Measurements from ENCODE around the gene ADAMTS17.

ADAMTS17 gene

DNA sequence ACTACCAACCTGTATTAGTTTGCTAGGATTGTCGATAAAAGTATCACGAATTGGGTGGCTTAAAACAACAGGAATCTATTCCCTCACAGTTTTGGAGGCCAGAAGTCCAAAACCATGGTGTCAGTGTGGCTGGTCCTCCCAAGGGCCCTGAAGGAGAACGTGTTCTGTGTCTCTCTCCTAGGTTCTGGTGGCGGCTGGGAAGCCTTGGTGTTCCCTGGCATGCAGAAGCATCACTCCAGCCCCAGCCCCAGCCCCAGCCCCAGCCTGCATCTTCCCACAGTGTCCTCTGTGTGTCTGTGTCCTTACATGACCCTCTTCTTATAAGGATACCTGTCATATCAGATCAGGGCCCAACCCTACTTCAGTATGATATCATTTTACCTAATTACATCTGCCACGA, 336.1 kb downstream of the ADAMTS17 start:
- DNase-seq = no peak

DNA sequence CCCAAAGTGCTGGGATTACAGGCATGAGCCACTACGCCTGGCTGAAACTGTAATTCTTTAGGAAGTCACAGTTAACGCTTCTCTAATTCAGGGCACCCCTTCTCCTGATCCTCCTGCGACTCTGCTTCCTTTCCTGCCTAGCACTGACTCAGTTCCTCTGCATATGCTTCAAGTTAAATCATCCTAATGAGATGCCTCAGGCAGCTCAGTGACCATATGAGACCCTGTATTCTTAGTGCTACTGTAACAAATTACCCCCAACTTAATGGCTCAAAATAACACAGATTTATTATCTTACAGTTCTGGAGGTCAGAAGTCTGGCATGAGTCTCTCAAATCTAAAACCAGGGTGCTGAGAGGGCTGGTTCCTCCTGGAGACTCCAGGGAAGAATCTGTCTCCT, 336.8 kb downstream of the ADAMTS17 start:
- DNase-seq = no peak

DNA sequence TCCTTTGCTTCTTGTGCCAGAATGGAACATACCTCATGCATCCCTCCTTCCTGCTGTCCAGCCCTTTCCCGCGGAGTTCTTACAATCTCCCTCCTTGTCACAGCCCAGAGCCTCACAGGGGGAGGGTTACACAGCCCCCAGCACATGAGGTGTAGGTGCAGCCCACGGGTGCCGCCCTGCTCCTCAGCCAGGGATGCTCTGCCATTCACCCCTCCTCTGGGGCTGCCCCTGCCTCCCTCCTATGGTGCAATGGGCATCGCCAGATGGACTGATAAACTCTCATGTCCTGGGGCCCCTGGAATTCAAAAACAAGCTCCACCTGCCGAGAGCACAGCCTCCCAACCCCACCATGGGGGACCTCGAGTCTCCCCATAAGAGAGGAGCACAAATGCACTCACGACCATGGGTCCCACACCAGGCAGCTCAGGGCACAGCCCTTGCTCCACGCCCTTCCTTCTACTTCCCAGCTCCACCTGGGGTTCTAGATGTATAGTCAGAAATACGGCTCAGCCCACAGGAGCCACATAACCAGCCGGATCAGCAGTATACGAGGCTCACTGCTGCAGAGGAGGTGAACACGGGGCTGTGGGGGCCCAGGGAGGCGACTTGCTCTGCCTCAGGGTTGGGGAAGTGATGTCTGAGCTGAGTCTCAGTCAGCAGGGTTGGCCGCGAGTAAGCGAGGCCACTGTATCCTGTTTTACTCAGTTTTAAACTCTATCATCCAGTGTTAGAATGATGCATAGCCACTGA, 338.8 kb downstream of the ADAMTS17 start:
- DNase-seq = no peak

DNA sequence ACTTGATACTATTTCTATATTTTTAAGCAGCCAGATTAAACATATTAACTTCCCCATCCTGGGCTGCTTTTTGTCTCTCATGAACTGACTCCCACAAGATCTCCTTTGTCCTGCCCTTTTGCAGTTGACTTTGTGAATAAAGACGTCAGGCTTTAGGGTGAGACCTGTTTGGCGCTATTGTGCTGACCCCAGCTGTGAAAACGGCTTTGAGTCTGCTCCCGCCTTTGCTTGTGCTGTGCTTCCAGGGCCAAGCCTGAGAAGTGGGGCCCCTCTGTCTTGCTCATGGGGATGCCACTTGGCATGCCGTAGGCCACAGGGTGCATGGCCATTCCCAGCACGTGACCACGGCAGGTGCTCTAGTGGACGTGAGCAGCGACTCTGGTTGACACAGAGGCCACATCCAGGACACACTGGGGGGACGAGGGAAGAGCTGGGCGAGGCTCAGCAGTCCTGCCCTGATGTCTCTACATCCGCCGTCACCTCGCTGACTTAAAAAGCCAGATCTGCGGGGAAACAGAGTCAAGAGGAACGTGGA, 339.6 kb downstream of the ADAMTS17 start:
- DNase-seq = no peak

DNA sequence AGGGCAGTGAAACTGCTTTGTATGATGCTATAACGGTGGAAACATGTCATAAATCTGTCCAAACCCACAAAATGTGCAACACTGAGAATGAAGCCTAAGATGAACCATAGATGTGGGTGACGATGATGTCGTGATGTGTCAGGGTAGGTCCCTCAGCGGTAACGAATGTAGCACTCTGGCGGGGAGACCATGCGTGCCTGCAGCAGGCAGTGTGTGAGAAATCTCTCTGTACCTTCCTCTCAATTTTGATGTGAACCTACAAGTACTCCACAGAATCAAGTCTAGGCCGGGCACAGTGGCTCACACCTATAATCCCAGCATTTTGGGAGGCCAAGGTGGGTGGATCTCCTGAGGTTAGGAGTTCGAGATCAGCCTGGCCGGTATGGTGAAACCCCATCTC, 340.4 kb downstream of the ADAMTS17 start:
- no peak for DNase-seq

DNA sequence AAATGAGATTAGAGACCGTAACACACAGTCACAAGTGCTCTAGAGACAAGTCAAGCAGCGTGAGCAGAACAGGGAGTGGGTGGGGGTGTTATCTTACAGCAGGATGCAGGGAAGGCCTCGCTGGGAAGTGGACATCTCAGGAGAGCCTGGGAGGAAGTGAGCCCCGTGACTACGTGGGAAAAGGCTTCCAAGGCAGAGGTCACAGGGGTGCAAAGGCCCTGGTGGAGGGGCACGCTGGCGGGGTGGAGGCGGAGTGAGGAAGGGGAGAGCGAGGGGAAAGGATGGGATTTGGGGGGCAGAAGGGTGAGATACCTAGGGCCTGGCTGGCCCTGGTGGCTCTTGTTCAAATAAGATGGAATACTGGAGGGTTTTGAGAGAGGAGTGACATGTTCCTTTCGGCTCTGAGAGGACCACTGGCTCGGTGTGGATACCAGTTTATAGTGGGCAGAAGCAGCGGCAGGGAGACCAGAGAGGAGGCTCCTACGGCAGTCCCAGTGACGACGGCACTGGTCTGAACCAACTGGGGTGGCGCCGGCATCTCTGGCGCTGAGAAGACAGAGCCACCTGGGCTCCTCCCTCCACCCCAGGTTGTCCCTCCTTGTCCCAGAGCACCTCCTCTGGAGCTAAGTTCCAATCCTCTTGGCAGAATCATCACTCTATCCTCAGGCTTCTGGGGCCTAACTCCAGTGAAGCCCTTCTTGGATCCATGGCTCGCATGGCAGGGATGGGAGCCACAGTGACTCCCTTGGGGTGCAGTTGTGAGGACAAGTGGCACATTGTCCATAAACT, 342.3 kb downstream of the ADAMTS17 start:
- DNase-seq = no peak

DNA sequence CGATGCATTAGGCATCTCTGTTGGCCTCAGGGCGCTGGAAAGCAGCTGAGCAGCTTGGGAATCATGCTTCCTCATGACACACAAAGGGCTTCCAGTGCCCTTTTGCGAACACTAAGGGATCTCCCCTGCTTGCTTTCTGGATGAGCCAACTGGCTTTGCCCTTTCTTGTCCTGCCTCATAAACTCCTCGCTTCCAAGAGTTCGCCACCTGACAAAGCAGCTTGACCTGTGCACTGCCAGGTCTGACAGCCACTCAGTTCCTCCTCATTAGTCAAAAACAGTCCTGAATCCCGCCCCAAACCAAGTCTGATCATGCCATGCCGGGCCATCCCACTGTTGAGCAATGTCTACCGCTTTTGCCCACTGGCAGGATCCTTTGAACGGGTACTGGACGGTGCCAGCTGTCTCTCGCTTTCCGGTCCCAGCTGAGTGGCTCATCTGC, 343.1 kb downstream of the ADAMTS17 start:
- DNase-seq = no peak

DNA sequence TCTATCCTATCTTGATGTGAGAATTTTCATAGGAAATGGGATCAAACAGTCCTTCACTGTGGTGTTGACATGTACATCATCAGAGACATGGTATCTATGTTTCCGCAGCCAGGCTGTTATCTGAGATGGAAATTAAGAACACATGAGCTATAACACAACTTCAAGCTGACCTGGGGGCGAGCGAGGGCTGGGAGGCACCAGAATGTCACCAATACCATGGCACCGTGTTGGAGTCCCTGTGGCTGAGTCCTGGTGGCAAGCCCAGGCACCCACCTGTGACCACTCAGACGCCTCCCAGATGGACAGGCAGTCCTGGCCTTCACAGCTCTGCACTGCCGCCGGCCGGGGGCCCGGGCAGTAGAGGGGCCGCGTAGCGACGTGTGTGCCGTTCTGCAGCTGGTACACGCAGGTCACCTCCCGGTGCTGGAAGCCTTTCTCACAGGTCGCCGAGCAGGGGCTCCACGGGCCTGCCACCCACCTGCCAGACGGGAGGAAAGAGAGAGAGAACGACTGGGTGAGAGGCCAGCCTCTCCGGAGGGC, 344.6 kb downstream of the ADAMTS17 start:
- no peak for DNase-seq

DNA sequence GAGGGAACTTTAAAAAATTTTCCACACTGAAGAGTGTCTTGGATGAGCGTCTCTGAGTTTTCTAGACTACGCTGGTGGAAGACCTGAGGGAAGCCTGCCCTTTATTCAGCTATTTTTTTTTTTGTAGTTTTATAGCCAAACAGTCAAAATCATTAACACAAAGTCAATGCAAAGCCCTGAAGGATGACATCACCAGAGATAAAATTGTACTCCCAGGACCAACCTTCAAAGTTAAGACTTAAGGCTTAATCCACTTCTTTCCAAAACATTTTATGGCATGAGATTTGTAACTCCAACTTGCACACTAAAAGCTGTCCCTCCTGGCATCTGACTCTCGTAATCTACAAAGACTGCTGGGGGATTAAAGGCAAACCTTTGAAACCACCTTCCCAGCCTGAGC, 345.1 kb downstream of the ADAMTS17 start:
- DNase-seq = no peak

DNA sequence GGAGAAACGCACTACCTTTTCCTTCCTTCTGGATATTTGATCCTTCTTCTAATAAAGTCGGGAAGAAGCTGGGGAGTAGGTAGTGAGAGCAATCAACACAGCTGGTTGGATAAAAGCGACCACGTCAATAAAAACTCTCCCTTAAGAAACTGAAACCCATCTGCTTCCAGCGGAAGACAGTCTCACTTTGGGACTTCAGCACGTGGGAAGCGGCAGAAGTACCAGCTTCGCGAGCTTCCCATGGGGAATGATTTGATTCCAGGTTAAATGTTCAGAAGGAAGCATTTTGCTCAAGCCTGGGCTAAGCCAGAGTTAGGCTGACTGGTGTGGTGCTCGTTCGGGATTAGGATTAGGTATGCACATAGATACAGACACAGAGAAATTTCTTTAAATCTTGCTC, 346.2 kb downstream of the ADAMTS17 start:
- no peak for DNase-seq

DNA sequence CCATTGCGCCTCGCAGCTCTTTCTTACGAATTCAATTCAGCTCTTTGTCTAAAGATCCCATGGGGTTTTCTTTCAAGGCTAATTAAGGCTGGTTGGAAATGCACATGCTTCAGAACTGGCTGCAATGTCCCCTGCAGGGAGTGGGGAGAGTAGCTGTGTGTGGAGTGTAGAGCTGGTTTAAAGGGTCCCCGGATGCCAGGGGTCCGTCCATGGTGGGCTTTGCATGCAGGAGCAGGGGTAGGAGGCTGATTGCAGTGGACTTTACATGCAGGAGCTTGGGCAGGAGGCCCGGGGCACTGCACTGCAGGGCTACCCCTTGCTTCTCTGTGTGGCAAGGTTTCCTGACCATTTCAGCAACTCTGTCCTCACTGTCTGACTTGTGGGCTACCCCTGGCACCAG, 346.9 kb downstream of the ADAMTS17 start:
- no peak for DNase-seq

DNA sequence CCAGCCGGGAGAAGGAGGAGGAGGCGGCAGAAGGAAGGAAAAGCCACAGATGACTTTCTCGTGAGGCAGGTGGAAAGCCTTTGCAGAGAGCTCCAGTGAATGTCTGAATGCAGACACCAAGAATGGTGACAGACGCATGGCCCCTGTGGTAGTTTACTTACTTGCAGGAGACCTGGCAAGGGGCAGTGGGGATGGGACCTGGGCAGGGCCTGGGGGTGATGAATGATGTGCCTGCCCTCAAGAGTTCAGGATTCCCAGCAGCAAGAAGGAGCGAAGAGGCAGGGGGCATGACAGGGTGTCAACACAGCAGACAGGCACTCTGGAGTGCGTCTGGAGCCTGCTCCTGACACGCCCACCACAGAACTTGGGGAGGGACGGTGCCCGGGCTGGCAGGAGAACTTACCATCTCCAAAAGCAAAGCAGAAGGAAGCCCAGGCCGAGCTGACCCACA, 348.1 kb downstream of the ADAMTS17 start:
- DNase-seq = no peak

DNA sequence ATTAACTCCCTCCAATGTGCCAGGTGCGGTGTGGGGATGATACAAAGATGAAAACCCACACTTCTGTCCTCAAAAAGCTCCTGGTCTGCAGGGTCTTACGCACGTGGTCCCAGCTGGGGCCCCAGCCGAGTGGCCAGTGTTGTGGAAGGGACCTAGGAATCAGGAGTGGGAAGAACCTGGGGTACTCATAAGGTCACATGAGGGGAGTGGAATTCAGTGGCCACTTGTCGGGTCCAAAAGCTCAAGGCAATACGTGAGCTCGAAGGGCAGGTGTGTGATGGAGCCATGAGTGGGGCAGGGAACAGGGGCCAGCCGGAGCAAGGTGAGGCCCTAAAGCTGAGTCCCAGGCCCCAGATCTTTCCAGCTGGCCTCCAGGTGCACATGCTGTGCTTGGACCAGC, 348.5 kb downstream of the ADAMTS17 start:
- no peak for DNase-seq

DNA sequence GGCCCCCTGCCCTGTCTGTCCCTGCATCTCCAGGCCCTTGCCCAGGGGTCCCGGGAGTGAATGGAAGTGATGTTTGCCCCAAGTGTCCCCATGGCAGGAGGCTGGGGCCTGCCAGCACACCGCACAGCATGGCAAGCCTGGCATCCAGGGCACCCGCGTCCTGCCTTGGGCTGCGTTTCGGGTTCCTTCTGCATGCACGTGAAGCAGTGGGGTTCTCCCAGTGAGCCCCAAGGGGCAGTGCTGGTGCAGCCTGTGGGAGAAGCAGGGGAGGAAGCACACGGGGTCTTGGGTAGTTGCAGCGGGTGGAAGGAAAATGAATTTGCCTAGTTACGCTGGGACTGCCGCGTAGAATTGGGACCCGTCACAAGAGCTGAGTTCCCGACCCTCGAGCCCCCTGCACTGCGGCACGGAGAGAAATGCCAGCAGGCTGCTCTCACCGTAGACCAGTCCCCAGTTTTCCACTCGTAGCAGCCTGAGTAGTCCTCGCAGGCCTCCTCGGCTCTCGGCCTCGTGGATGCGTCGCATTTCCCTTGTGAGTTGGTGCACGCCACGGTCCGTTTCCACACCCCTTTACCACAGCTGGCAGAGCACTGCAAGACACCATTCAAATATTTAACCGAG, 349.1 kb downstream of the ADAMTS17 start:
- no peak for DNase-seq

DNA sequence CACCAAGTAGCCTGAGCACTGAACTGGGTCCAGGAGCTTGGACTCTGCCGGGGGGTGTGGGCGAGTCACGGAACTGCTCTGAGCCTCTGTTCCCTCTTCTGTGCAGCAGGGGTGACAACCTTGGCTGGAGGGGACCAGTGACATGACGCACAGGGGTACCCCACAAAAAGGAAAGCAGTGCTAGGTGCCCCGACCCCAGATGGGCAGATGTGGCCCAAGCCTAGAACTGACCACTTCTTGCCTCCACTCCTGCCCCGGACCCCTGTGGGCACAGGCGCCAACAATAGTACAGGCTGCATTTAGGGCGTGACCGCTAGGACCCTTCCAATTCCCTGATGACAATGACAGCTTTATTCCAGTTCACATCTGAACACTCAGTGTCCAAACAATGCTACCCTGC, 352.7 kb downstream of the ADAMTS17 start:
- DNase-seq = no peak

DNA sequence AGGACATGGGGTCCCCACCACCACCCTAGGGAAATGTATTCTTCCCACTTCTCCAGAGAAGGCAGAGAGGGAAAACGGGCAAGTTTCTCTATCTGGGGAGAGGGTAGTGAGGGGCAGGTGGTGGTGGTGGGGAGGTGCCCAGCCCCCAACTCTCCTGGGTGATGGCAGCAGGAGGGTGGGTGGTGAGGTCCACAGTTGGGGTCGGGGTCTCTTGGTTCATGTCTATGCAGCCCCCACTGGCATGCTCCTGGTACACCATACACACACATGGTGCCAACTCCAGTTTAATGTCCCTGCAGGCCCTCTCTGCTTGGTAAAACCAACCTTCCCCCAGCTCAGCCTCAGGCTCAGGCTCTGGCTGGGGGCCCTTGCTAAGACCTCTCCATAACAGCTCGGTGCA, 354.1 kb downstream of the ADAMTS17 start:
- no peak for DNase-seq

DNA sequence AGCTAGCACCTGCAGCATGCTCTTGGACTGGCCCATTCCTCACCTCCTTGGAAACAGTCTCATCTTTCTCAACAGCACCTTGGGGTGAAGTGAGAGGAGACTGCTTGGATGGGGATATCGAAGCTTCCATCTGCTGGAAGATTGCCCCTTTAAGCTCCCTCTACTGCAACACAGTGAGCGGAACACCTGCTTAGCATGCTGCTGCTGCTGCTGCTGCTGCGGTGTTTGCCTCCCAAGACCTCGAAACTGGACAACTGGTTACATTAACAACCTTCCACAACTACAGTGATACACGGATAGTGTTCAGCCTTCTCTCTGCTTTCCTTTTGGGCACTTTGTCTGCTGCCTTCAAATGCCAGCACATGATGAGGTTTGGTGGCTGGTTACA, 354.7 kb downstream of the ADAMTS17 start:
- DNase-seq = no peak

DNA sequence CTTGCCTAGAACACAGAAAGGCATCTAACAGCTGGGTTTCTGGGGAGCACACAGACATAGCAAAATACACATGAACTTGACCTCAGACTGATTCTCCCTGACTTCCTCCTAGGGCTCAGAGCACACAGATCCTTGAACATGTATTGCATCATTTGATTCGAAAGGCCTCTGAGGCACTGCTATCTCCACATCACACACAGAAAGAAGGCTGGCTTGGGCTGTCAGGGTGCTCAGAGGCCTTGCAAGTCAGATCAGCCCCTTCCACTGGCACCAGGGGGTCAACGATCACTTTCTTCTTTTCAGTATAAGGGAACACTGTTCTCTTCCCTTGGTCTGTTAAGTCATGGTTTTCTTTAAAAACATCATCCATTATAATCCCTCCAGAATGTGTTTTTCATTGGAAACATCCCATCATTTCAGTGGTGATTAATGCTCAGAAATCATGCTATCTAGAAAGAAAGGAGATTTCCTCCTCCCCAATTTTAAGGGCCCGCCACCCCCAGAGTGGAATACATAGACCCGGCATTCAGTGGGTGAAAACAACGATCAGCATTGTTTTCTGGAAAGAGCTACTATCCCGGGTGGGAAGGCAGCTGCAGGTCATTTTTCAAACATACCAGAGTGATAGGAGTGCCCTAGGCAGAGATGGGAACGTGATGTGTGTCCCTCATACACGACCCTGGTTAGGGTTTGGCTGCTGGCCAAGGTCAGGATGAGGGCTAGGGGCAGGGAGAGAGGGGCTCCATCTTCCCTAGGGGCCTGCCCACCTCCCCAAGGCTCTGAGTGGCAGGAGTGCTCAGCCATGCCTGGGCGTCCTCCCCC, 355.3 kb downstream of the ADAMTS17 start:
- no peak for DNase-seq

DNA sequence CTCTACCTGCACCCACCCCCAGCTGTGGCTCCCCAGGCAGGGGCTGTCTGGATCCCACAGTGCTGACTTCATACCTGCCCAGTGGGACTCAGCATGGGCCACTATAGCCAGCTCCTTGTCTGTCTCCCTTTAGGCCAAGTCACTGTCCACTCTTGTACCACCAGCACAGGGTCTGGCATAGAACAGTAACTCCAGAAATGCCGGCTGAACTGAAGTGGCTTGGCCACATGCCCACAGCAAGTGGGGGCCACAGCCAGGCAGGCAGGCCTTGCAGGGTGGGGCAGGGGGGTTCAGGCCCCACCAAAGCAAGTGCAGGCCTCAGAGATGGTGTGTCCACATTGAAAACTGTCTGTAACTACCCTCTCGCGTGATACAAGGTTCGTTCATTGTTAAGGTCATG, 355.9 kb downstream of the ADAMTS17 start:
- no peak for DNase-seq

DNA sequence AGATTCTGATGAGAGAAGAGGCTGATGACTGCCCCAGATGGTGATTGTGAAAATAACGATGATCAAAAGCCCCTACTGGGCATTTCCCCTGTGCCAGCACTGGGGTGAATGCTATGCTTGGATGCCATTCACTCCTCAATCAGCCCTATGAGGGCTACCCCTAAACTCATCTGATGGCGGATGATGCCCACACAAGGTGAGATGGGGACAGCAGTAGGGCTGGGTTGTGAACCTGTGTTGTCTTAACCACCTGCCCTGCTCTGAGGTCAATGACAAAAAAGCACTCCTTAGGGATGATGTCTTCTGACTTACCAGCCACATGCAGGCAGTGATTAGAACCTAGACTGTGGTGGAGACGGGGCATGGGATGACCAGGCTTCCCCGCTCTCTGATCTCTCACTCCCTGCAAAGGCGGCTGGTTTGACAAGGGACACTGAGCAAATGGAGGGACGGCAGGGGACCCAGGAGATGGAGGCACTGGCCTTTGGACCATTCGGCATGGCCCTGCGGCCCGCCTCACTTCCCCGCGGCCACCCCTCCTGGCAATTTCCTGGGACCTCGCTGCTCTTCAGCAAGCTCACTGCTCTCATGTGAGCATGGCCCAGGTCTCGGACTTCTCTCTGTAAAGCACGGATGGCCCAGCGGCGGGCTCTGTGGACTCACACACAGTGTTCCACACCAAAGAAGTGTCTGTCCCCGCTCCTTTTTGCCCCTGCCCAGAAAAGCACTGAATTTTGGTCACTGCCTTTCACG, 357.1 kb downstream of the ADAMTS17 start:
- DNase-seq = no peak

DNA sequence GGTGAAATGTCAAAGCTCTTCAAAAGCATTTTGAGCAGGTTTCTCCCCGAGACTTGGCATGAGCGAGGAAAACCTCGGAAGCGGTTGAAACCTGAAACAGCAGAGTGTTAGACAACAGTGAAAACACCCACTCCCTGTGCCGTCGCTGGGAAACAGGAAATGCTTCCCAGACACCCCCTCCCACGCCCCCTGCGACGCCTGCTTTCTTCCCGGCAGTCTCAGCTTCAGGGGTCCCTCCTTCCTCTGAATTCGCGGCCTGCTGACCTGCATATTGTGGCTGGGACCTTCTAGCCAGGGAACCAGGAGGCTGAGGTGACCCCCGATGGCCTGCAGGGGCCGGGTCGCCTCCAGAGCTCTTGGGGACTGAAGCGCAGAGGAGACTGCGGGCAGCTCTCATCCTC, 357.9 kb downstream of the ADAMTS17 start:
- no peak for DNase-seq

Data from activated naive CD4-positive, alpha-beta T cell treated with anti-CD3 and anti-CD28 coated beads, Interleukin-2, amount 50 U/mL, for 16 hours (primary cell).